KOPT-K1 (cell line): ENCODE results near the gene RAPGEF3.

Experiments
- H3K27ac ChIP-seq: fragments of 200-600 bp; sonication (generic); 2 replicates; pipeline ENCODE4 v1.5.1; 2016; ENCODE audit warnings: antibody characterized with exemption, mild to moderate bottlenecking, low read depth, low read length; ENCODE audit not compliant: poor library complexity, severe bottlenecking
- H3K36me3 ChIP-seq: fragments of 200-600 bp; sonication (generic); 2 replicates; pipeline ENCODE4 v1.5.1; 2017; ENCODE audit warnings: antibody characterized with exemption, mild to moderate bottlenecking, low read length, moderate library complexity; ENCODE audit not compliant: insufficient read depth
- H3K9me3 ChIP-seq: fragments of 200-600 bp; sonication (generic); 2 replicates; pipeline ENCODE4 v1.5.1; 2017; ENCODE audit warnings: antibody characterized with exemption, low read length, mild to moderate bottlenecking; ENCODE audit not compliant: insufficient read depth, poor library complexity, severe bottlenecking

The RAPGEF3 gene

GRCh38 chr12:47757840-47758583 is 668 bp downstream of the RAPGEF3 start:
- H3K9me3 ChIP-seq, result no peaks in the 10 kb centered on the region
- no peaks in the 10 kb centered on the region for H3K36me3 ChIP-seq
- no peak overlapping the region for H3K27ac ChIP-seq

GRCh38 chr12:47757364-47757839 is 1.3 kb downstream of the RAPGEF3 start:
- Histone ChIP-seq H3K36me3 (no peaks in the 10 kb centered on the region), H3K9me3 (no peaks in the 10 kb centered on the region), H3K27ac (no peak overlapping the region)

- H3K27ac ChIP-seq, result no peak overlapping the region
- H3K36me3 ChIP-seq, result no peaks in the 10 kb centered on the region
- no peaks in the 10 kb centered on the region for H3K9me3 ChIP-seq
These were observed 2.8 kb downstream of the RAPGEF3 start for GRCh38 chr12:47755655-47756562.

GRCh38 chr12:47754881-47755280 is 3.8 kb downstream of the RAPGEF3 start:
- Histone ChIP-seq H3K9me3 (no peaks in the 10 kb centered on the region), H3K36me3 (no peaks in the 10 kb centered on the region), H3K27ac (no peak overlapping the region)

GRCh38 chr12:47754126-47754525 is 4.6 kb downstream of the RAPGEF3 start:
- H3K36me3 ChIP-seq, result no peaks in the 10 kb centered on the region
- H3K27ac ChIP-seq, result no peak overlapping the region
- H3K9me3 ChIP-seq, result no peaks in the 10 kb centered on the region

- Histone ChIP-seq H3K27ac (no peak overlapping the region), H3K9me3 (no peaks in the 10 kb centered on the region), H3K36me3 (no peaks in the 10 kb centered on the region)
These were observed 5.4 kb downstream of the RAPGEF3 start for GRCh38 chr12:47753021-47754001.

GRCh38 chr12:47752552-47752951 is 6.1 kb downstream of the RAPGEF3 start:
- no peak overlapping the region for H3K27ac ChIP-seq
- H3K9me3 ChIP-seq, result no peaks in the 10 kb centered on the region

GRCh38 chr12:47752121-47752520 is 6.6 kb downstream of the RAPGEF3 start:
- Histone ChIP-seq H3K27ac (no peak overlapping the region), H3K36me3 (no peaks in the 10 kb centered on the region), H3K9me3 (no peaks in the 10 kb centered on the region)

More at GRCh38 chr12:47752552-47752951, 6.1 kb downstream of the RAPGEF3 start:
- no peaks in the 10 kb centered on the region for H3K36me3 ChIP-seq

GRCh38 chr12:47751561-47751960 is 7.1 kb downstream of the RAPGEF3 start:
- H3K9me3 ChIP-seq, result no peaks in the 10 kb centered on the region
- H3K27ac ChIP-seq, result no peak overlapping the region
- H3K36me3 ChIP-seq, result no peaks in the 10 kb centered on the region

GRCh38 chr12:47750916-47751470 is 7.7 kb downstream of the RAPGEF3 start:
- no peak overlapping the region for H3K27ac ChIP-seq
- H3K9me3 ChIP-seq, result no peaks in the 10 kb centered on the region
- H3K36me3 ChIP-seq, result no peaks in the 10 kb centered on the region

GRCh38 chr12:47750229-47750798 is 8.4 kb downstream of the RAPGEF3 start:
- H3K9me3 ChIP-seq, result no peaks in the 10 kb centered on the region
- H3K27ac ChIP-seq, result no peak overlapping the region
- H3K36me3 ChIP-seq, result no peaks in the 10 kb centered on the region

- Histone ChIP-seq H3K27ac (no peak overlapping the region), H3K36me3 (no peaks in the 10 kb centered on the region), H3K9me3 (no peaks in the 10 kb centered on the region)
These were observed 9.8 kb downstream of the RAPGEF3 start for GRCh38 chr12:47748899-47749298.

- Histone ChIP-seq H3K36me3 (no peaks in the 10 kb centered on the region), H3K9me3 (no peaks in the 10 kb centered on the region), H3K27ac (no peak overlapping the region)
These were observed 10.2 kb downstream of the RAPGEF3 start for GRCh38 chr12:47748507-47748828.
